ENCODE data around the gene SPECC1L. TPM values are rescaled to one million over a fixed set of nuclear protein-coding genes. Genes with fewer than 3 reads are reported as not detected.
A peak's percentile ranks its signal among the peaks of the same experiment; 100 is the strongest.

The SPECC1L gene
- total RNA-seq, 4 donors from 2014 or later, result 65.2 to 102 (median 69.2) TPM

DNA sequence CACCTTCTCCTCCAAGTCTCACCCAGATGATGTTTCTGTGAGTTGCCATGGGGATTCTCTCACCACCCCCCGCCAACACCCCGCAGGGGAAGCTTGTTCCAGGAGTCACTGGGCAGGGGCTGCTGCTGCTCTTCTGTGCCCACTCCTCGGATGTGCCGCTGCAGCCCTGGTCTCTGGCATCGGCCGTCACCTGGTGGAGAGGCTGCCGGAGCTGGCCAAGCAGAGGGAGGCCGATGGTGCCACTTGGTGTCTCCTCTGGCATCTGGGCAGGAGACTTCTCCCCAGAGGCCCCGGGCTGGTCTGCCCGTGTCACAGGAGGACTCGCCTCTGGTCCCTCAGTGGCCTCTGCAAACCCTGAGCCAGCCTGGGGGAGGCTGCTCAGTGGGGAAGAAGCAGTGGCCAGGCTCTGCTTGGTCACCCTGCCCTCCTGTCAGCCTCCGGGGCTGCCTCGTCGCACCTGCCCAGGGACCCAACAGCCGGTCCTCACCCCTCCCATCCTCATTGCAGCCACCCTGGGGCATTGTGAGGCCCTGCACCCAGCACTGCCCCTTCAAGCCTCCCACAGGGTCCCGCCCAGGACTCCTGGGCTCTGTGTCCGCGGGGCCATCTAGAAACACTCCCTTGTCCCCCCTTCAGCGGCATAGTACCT is 156.3 kb downstream of the SPECC1L start:
- no peaks in the 10 kb centered on the region for H3K36me3 ChIP-seq
- no peaks in the 10 kb centered on the region for H3K27me3 ChIP-seq
- DNase-seq, result no peak
- no peak overlapping the region for H3K27ac ChIP-seq
- peaks cover 13 to 24% of the 10 kb centered on the region in 2 donors for H3K4me1 ChIP-seq
- TF ChIP-seq, protein P1, sequence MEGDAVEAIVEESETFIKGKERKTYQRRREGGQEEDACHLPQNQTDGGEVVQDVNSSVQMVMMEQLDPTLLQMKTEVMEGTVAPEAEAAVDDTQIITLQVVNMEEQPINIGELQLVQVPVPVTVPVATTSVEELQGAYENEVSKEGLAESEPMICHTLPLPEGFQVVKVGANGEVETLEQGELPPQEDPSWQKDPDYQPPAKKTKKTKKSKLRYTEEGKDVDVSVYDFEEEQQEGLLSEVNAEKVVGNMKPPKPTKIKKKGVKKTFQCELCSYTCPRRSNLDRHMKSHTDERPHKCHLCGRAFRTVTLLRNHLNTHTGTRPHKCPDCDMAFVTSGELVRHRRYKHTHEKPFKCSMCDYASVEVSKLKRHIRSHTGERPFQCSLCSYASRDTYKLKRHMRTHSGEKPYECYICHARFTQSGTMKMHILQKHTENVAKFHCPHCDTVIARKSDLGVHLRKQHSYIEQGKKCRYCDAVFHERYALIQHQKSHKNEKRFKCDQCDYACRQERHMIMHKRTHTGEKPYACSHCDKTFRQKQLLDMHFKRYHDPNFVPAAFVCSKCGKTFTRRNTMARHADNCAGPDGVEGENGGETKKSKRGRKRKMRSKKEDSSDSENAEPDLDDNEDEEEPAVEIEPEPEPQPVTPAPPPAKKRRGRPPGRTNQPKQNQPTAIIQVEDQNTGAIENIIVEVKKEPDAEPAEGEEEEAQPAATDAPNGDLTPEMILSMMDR (IDR thresholded peaks at IDR 0.05), result no peak
- TF ChIP-seq POLR2A (IDR thresholded peaks at IDR 0.05), result no peak
- H3K4me3 ChIP-seq (replicated peaks in 1 of 3), result no peak overlapping the region
- intact Hi-C loops (cut with DNase I), result no loop called here
- WGBS, 2 donors, result 95 to 96% methylated on average over 7 to 10 of the region's 19 CpGs
- no peaks in the 10 kb centered on the region for H3K9me3 ChIP-seq

- Histone ChIP-seq H3K4me1 (peaks cover 19 to 30% of the 10 kb centered on the region in 2 donors), H3K4me3 (replicated peaks in 1 of 3) (no peak within 1 kb of the TSS), H3K27ac (no peak within 1 kb of the TSS), H3K27me3 (no peaks in the 10 kb centered on the region), H3K9me3 (no peaks in the 10 kb centered on the region), H3K36me3 (no peaks in the 10 kb centered on the region)
- WGBS, 2 donors, result 77 to 100% methylated on average over 4 to 17 of the region's 22 CpGs
- intact Hi-C loops (cut with DNase I), result no loop called here
- peak in 1 of 2 donors; percentile 40 for DNase-seq
- TF ChIP-seq POLR2A (IDR thresholded peaks at IDR 0.05), result no peak
- TF ChIP-seq, protein P1 (IDR thresholded peaks at IDR 0.05), result no peak
Measured at GRCh38 chr22:24427500-24428164, 157.0 kb downstream of the SPECC1L start, which contains the start of gene ADORA2A. Gene ADORA2A (plus strand): TSS chr22:24427599. CDS start chr22:24433405, 5,806 bp downstream.

GRCh38 chr22:24428751-24429410 is 158.2 kb downstream of the SPECC1L start:
- H3K4me1 ChIP-seq, result peaks cover 26 to 43% of the 10 kb centered on the region in 2 donors
- WGBS, 2 donors, result 78 to 82% methylated on average over 11 of the region's 11 CpGs
- no peaks in the 10 kb centered on the region for H3K27me3 ChIP-seq
- H3K36me3 ChIP-seq, result no peaks in the 10 kb centered on the region
- H3K9me3 ChIP-seq, result no peaks in the 10 kb centered on the region
- H3K4me3 ChIP-seq (replicated peaks in 1 of 3), result no peak overlapping the region
- no peak for DNase-seq
- TF ChIP-seq POLR2A (IDR thresholded peaks at IDR 0.05), result no peak
- TF ChIP-seq, protein P1 (IDR thresholded peaks at IDR 0.05), result no peak
- H3K27ac ChIP-seq, result no peak overlapping the region
- intact Hi-C loops (cut with DNase I), result no loop called here

GRCh38 chr22:24429411-24430365 is 159.1 kb downstream of the SPECC1L start:
- H3K4me1 ChIP-seq, result peaks cover 19 to 43% of the 10 kb centered on the region in 2 donors

More at GRCh38 chr22:24429411-24430365, 159.1 kb downstream of the SPECC1L start:
- Histone ChIP-seq H3K9me3 (no peaks in the 10 kb centered on the region), H3K36me3 (no peaks in the 10 kb centered on the region), H3K27me3 (no peaks in the 10 kb centered on the region), H3K27ac (no peak overlapping the region), H3K4me3 (replicated peaks in 1 of 3) (no peak overlapping the region)
- DNase-seq, result peak; percentile 92 to 93
- 56 to 73% methylated on average over 17 to 21 of the region's 22 CpGs for WGBS, 2 donors
- intact Hi-C loops (cut with DNase I), result no loop called here
- TF ChIP-seq POLR2A (IDR thresholded peaks at IDR 0.05), result no peak
- TF ChIP-seq, protein P1 (IDR thresholded peaks at IDR 0.05), result no peak
